HG02938 (cell line): ENCODE measurements around the gene FBXO3.

ENCODE experiments used
- ATAC-seq: cut with Tn5 transposase; IDR thresholded peaks from one replicate; pipeline ENCODE4 v1.9.1; 2021; ENCODE audit warnings: mild to moderate bottlenecking, moderate library complexity; ENCODE audit not compliant: unreplicated experiment

The FBXO3 gene

DNA sequence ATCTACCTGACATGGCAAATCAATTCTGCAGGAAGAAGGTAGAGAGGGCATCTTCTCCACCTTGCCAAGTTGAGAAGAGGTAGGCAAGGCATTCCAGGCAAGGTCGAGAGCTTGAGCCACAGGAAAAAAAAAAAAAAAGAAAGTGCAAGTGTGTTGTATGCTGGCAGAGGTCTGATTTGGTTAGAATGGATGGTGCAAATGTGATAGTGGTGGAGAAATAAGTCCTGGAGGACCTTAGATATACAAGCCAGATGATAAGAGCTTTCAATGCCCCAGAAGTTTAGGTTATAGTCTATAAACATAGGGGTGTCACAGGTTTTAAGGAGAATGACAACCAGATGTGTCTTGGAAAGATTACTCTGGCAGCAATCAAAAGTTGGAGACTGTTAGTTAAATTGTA is 1.4 kb downstream of the FBXO3 start:
- ATAC-seq = no peak

GRCh38 chr11:33772300-33772699 is 2.0 kb downstream of the FBXO3 start:
- no peak for ATAC-seq

- ATAC-seq = no peak
Observed at GRCh38 chr11:33770236-33770635, 4.1 kb downstream of the FBXO3 start.

- no peak for ATAC-seq
Observed at GRCh38 chr11:33769542-33769941, 4.8 kb downstream of the FBXO3 start.

- no peak for ATAC-seq
Observed at GRCh38 chr11:33767624-33768023, 6.7 kb downstream of the FBXO3 start.

- ATAC-seq = no peak
Observed at GRCh38 chr11:33766085-33766484, 8.2 kb downstream of the FBXO3 start.

DNA sequence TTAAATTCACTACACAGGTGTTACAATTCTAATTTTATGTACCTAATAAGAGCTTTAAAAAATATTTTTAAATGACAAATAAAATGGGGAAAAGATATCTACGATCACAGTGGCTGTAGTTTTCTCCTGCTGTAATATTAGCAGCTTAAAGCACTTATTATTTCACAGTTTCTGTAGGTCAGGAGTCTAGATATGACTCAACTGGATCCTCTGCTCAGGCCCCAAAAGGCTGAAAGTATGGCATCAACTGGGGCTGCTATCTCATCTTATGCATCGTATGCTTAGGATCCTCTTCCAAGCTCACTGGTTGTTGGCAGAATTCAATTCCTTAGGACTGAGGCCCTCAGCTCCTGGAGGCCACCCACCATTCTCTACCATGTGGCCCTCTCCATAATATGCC is 12.8 kb downstream of the FBXO3 start:
- ATAC-seq = peak; percentile 91

DNA sequence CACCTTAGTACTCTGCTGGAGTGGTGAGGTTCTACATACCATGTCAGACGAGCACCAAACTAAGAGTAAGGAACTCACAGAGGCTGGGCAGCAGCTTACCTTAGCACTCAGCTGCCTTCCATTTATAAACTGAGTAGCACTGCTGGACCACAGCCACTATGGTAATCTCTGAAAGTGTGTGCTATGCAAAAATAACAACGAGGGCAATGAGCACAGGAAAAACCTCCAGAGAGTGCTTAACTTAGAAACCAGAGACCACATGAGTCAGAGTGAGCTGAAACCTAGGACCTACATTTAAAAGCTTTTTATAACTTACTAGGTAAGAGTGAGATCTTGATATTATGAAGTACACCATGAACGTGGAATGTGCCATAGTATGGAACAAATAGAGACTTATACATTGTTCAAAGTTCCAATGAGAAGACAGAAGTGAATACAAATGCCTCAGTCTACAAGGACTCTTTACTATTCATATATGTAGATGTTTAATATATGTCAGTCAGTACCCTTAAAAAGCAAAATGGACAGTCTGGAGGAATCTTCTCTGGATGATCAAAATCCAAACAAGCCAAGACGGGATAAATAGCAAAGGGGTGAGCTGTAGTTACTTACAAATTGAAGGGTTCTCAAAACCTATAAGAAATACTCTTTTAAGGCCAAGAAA is 20.9 kb downstream of the FBXO3 start:
- peak; percentile 95 for ATAC-seq

GRCh38 chr11:33751878-33752277 is 22.4 kb downstream of the FBXO3 start:
- ATAC-seq = no peak

- no peak for ATAC-seq
Observed at GRCh38 chr11:33747979-33748378, 26.3 kb downstream of the FBXO3 start.

DNA sequence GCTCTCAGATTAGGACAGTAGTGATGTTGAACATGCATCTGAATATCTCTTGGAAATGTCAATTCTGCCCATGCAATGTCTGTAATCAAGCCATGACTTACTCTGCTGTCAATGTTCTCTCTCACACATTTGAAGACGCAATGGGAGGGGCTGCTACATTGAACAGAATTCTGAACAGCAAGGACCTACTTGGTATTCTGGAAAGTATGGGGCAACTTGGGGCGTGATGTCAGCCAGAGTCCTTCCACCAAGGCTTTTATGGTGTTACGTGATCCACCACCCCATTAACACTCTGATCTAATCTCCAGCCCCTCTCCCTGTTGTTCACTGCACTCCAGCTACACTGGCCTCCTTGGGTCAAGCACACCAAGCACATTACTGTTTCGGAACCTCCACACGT is 31.0 kb downstream of the FBXO3 start:
- ATAC-seq = no peak

DNA sequence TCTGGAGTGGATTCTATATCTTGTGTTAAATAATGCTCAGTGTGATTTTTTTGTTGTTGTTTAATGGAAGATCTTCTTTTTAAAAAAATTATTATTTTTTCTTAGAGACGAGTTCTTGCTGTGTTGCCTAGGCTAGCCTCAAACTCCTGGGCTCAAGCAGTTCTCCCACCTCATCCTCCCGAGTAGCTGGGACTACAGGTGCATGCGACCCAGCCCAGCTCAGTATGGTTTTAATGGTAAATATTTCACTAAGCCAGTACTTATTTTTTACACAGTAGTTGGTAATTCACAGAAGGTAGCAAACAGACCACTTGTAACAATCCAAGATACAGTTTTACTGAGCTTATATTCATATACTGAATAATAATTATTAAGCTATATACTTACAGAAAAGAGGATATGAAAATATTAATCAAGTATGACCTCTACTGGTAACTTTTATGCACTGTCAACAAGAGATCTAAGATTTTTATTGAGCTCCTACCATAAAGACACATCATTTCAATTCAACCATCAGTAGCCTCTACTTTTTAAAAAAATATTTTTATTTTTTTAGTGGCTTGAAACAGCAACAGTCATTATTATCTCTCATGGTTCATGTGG is 32.0 kb downstream of the FBXO3 start:
- ATAC-seq = peak; percentile 45

DNA sequence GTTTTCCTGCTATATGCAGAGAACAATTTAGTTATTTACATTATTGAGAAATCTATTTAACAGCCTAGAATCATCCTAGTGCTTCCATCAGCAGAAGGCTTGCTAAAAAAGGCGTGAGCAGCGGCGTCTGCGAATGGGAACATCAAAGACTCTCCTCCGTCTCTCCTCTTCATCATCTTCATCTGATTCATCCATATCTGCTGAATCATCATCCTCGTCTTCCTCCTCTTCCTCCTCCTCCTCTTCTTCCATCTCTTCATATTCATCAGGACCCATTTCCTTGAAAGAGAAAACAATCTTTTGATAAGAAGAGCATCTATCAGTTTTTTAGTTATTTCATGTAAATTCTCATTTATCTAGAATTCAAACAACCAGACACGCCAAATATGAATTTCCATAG is 32.5 kb downstream of the FBXO3 start:
- no peak for ATAC-seq

DNA sequence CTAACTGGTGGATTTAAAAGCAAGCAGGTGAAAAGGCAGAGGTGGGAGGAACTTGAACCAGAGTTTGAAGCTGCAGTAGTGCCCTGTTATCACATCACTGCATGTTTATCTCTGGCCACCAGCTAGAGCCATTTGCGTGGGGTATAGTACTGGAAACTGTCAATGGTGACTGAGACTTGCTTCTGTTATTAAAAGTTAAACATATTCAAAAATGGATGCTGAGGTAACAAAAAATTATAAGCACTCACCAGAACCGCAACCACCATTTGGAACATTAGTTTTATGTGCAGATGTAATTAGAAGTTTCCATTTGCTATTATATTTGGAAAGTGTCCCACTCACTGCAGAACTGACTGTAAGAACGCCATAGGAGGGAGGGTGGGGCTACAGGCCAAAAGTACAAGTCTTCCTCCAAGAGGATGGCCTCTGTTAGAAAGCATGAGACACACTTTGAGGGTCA is 36.9 kb downstream of the FBXO3 start:
- no peak for ATAC-seq

DNA sequence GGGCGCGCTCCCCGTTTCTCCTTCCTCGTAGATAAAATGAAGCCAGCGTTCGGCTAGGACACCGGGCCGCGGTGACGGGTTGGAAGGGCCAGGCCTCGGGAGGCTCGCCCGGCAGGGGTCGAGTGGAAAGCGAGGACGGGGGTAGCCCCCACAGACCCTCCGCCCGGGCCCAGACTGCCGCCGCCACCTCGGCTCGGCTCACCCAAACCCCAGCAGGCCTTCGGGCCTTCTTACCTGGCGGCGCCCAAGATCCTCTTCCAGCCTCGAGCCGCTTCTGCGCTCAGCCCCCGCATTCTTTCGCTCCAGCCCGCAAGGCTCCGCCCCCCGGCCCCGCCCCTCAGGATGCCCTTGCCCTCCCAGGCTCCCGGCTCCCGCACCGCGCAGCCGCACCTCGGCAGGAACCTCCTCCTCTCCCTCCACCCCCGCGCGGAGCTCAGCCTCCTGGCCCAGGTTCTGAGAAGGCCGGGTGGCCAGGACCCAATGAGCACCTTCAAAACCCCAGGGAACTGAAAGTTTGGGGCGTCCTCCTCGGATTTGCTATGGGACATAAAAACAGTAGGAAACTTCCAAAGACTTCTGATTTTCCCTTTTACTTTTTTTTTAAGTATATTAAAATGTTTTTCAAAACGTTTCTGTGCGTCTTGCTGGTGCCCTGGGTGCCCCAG is 38.0 kb downstream of the FBXO3 start, which contains the start of gene CD59:
Gene CD59, minus strand, starts transcription at position 276 of the 665 bp plus-strand sequence. CDS start 13,978 bp downstream, outside the sequence.
- ATAC-seq = peak; percentile 56

DNA sequence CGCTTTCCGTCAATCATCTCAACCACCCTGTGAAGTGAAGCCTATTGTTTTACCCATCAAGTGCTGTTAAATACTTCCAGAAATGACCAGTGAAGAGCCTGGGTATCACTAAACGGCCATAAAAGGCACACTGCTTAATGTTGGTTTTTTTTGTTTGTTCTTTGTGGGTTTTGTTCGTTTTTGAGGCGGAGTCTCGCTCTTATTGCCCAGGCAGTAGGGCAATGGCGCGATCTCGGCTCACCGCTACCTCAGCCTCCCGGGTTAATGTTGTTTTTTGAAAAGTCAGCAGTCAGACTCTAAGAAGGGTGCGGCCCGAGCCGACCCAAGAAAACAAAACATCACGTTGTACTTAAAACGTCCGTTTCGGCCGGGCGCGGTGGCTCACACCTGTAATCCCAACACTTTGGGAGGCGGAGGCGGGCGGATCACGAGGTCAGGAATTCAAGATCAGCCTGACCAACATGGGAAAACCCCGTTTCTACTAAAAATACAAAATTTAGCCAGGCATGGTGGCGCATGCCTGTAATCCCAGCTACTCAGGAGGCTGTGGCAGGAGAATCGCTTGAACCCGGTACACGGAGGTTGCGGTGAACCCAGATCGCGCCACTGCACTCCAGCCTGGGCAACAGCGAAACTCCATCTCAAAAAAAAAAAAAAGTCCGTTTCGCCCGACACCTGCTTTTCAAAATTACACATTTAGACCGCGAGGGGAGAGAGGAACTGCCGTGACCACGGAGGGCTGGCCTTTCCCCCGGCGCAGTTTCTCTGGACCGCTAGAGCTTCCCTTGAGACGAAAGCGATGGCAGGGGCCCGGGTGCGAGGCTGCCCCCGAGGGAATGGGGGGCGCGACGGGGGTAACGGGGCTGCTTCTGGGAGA is 38.8 kb downstream of the FBXO3 start:
- peak; percentile 55 for ATAC-seq

GRCh38 chr11:33734441-33735270 is 39.7 kb downstream of the FBXO3 start:
- ATAC-seq = no peak

DNA sequence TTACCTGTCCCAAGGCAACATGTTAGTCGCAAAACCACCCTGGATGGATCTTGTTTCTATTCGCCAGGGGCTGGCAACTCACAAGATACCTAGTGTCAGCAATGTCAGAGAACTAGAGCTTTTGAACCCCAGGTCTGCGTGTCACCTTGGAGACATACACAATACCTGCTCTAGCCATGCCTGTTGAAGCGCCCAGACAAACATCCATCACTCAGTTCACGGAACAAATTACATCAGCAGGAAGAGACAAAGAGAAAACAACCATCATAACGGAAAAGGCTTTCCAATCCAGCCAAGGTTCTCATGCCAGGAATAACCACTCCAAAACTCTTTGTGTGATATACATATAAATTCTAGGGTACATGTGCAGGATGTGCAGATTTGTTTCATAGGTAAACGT is 40.3 kb downstream of the FBXO3 start:
- no peak for ATAC-seq

- no peak for ATAC-seq
Observed at GRCh38 chr11:33731723-33732531, 42.4 kb downstream of the FBXO3 start.
